OCI-LY7 (cell line): ENCODE measurements around the gene NBEAL1. TPM values are rescaled to one million over a fixed set of nuclear protein-coding genes. Genes with fewer than 3 reads are reported as not detected.
"Not testable (repeated sequence)": the region's sequence is repeated elsewhere in the genome, so short reads cannot be mapped to it uniquely, and the experiment has no call there.

Source experiments
- BruUV-seq: library from RNA; stranded (reverse); fragments of 400-500 nt; replicated peaks from 2 replicates; lab custom pipeline; 2021; lab: Mats Ljungman, UMichigan
- CTCF ChIA-PET: fragments of 300-600 bp; sonication (Branson Sonifier 250); formaldehyde crosslinking; loops from one replicate; lab custom pipeline; 2022; ENCODE audit warnings: antibody characterized with exemption; ENCODE audit not compliant: unreplicated experiment; lab: Charles Lee
- POLR2A ChIA-PET: fragments of 300-600 bp; sonication (Branson Sonifier 250); formaldehyde crosslinking; loops from one replicate; lab custom pipeline; 2022; ENCODE audit warnings: antibody characterized with exemption; lab: Charles Lee
- DNase-seq: peaks from one replicate; pipeline ENCODE4 v3.0.0-alpha.2; 2015; ENCODE audit warnings: low spot score
- H2AFZ ChIP-seq: fragments of 200-600 bp; sonication (generic), shearing (Covaris generic); 2 replicates; pipeline ENCODE4 v1.6.1; 2014; ENCODE audit warnings: mild to moderate bottlenecking, antibody characterized with exemption, low read length, moderate library complexity
- H3K27ac ChIP-seq: fragments of 200-600 bp; sonication (generic); 2 replicates; pipeline ENCODE4 v1.5.1; 2014; ENCODE audit warnings: mixed run types, low read depth, mild to moderate bottlenecking, moderate library complexity, low read length, inconsistent platforms; ENCODE audit not compliant: poor library complexity, severe bottlenecking
- H3K36me3 ChIP-seq: fragments of 200-600 bp; sonication (generic); 2 replicates; pipeline ENCODE4 v1.6.1; 2014; ENCODE audit warnings: mild to moderate bottlenecking, antibody characterized with exemption, low read length, moderate library complexity, mixed read lengths; ENCODE audit not compliant: insufficient read depth
- H3K4me1 ChIP-seq: fragments of 200-600 bp; sonication (generic); 2 replicates; pipeline ENCODE4 v1.5.1; 2014; ENCODE audit warnings: mild to moderate bottlenecking, low read length; ENCODE audit not compliant: insufficient read depth, poor library complexity, severe bottlenecking
- H3K4me2 ChIP-seq: fragments of 200-600 bp; sonication (generic); 2 replicates; pipeline ENCODE4 v1.6.1; 2014; ENCODE audit warnings: mild to moderate bottlenecking, low read length
- H3K4me3 ChIP-seq: fragments of 200-600 bp; sonication (generic); 2 replicates; pipeline ENCODE4 v1.5.1; 2014; ENCODE audit warnings: mild to moderate bottlenecking, low read depth, low read length; ENCODE audit not compliant: poor library complexity, severe bottlenecking
- H3K79me2 ChIP-seq: fragments of 200-600 bp; sonication (generic); 2 replicates; pipeline ENCODE4 v1.6.1; 2016; ENCODE audit warnings: low read depth, mild to moderate bottlenecking, low read length, moderate library complexity, mixed read lengths; ENCODE audit not compliant: insufficient read depth
- H3K9me2 ChIP-seq: fragments of 200-600 bp; sonication (generic); 2 replicates; pipeline ENCODE4 v1.6.1; 2016; ENCODE audit warnings: mild to moderate bottlenecking, low read length, mixed read lengths; ENCODE audit not compliant: insufficient read depth
- H3K9me3 ChIP-seq: fragments of 200-600 bp; sonication (generic); 2 replicates; pipeline ENCODE4 v1.6.1; 2014; ENCODE audit warnings: mild to moderate bottlenecking, mixed run types, low read length, mixed read lengths
- H4K20me1 ChIP-seq: fragments of 200-600 bp; sonication (generic); 2 replicates; pipeline ENCODE4 v1.6.1; 2014; ENCODE audit warnings: mild to moderate bottlenecking, antibody characterized with exemption, low read length, moderate library complexity, mixed read lengths; ENCODE audit not compliant: insufficient read depth
- CTCF ChIP-seq: fragments of 200-600 bp; sonication (generic); conservative IDR thresholded peaks from 2 replicates; pipeline ENCODE4 v1.5.1; 2014; ENCODE audit warnings: mild to moderate bottlenecking, antibody characterized with exemption, low read length, moderate library complexity, mixed read lengths
- EZH2phosphoT487 ChIP-seq: fragments of 200-600 bp; sonication (generic); IDR thresholded peaks from 2 replicates; pipeline ENCODE4 v1.6.1; 2018; ENCODE audit warnings: low read depth, borderline replicate concordance, mild to moderate bottlenecking, mixed run types, antibody characterized with exemption, low read length, moderate library complexity, mixed read lengths
- intact Hi-C: fragments of 100-400 bp; cut with micrococcal nuclease; formaldehyde crosslinking; loops from one replicate; pipeline ENCODE4 v1.10.0; 2022; ENCODE audit not compliant: unreplicated experiment
- total RNA-seq, 2 experiments: library from RNA; depleted of rRNA in 1 of 2; stranded (reverse); fragments of >200 nt in 1 of 2; shearing (Covaris generic) in 1 of 2; gene quantifications; 2 replicates each; pipeline ENCODE4 v1.2.3, GENCODE V29; 2014 to 2022

NBEAL1 gene
- total RNA-seq, 2 experiments from 2014 or later, result 5.9 to 10.4 TPM

GRCh38 chr2:203105996-203106395, 91.3 kb downstream of the NBEAL1 start:
- POLR2A ChIA-PET, result interaction anchor here (0.6 kb wide), 1 partner anchor 1576 kb away, joined by 4 read pairs; no protein-coding TSS in a partner anchor
- H3K9me2 ChIP-seq, result no peaks in the 10 kb centered on the region
- H3K4me3 ChIP-seq, result no peak overlapping the region
- intact Hi-C loops, result no loop called here
- H3K36me3 ChIP-seq, result no peaks in the 10 kb centered on the region
- H3K4me1 ChIP-seq, result no peaks in the 10 kb centered on the region
- no peaks in the 10 kb centered on the region for H3K79me2 ChIP-seq
- no peaks in the 10 kb centered on the region for H4K20me1 ChIP-seq
- no peak overlapping the region for H2AFZ ChIP-seq
- CTCF ChIA-PET, result no interaction called here
- no peak overlapping the region for H3K27ac ChIP-seq
- DNase-seq, result no peak
- H3K4me2 ChIP-seq, result no peak overlapping the region
- no peak for TF ChIP-seq EZH2phosphoT487
- H3K9me3 ChIP-seq, result no peaks in the 10 kb centered on the region
- BruUV-seq, result no TSS peak

- BruUV-seq, H3K9me3 ChIP-seq, H3K4me3 ChIP-seq, H3K4me1 ChIP-seq, H3K36me3 ChIP-seq, CTCF ChIA-PET, H3K4me2 ChIP-seq, intact Hi-C loops, DNase-seq, H2AFZ ChIP-seq, H3K27ac ChIP-seq, H4K20me1 ChIP-seq, H3K9me2 ChIP-seq, H3K79me2 ChIP-seq: not testable (repeated sequence)
- POLR2A ChIA-PET, result interaction anchor here (0.6 to 0.7 kb wide), 2 partner anchors 398 to 946 kb away, joined by 3 to 6 read pairs; no protein-coding TSS in a partner anchor
Observed at GRCh38 chr2:203110496-203110895, 95.8 kb downstream of the NBEAL1 start.

- DNase-seq, result no peak
- H2AFZ ChIP-seq, result no peak overlapping the region
- no peak overlapping the region for H3K27ac ChIP-seq
- ChIA-PET CTCF (no interaction called here), POLR2A (interaction anchor here (1.2 to 1.3 kb wide), 2 partner anchors 33 to 71 kb away, joined by 3 read pairs; no protein-coding TSS in a partner anchor)
- no peak overlapping the region for H3K4me2 ChIP-seq
- H4K20me1 ChIP-seq, result no peaks in the 10 kb centered on the region
- H3K36me3 ChIP-seq, result no peaks in the 10 kb centered on the region
- intact Hi-C loops, result no loop called here
- H3K4me3 ChIP-seq, result no peak overlapping the region
- no peaks in the 10 kb centered on the region for H3K9me2 ChIP-seq
- H3K4me1 ChIP-seq, result no peaks in the 10 kb centered on the region
- H3K9me3 ChIP-seq, result no peaks in the 10 kb centered on the region
- TF ChIP-seq EZH2phosphoT487 (no peak), CTCF (peak; percentile 42)
- H3K79me2 ChIP-seq, result no peaks in the 10 kb centered on the region
- BruUV-seq, result no TSS peak
Observed at GRCh38 chr2:203112342-203112741, 97.7 kb downstream of the NBEAL1 start.

GRCh38 chr2:203115201-203115700, 100.6 kb downstream of the NBEAL1 start:
- CTCF ChIA-PET, H4K20me1 ChIP-seq, H3K79me2 ChIP-seq, DNase-seq, BruUV-seq, H3K4me3 ChIP-seq, intact Hi-C loops, H3K9me3 ChIP-seq, H2AFZ ChIP-seq, H3K9me2 ChIP-seq, H3K36me3 ChIP-seq, H3K4me2 ChIP-seq, H3K4me1 ChIP-seq, POLR2A ChIA-PET, H3K27ac ChIP-seq: not testable (repeated sequence)
